PFSK-1 (cell line): ENCODE results near the gene PGBD5.

ENCODE experiments used
- FOXP2 ChIP-seq: optimal IDR thresholded peaks from 2 replicates; pipeline ENCODE3; 2011; ENCODE audit warnings: borderline replicate concordance, control low read depth, inconsistent platforms; ENCODE audit not compliant: insufficient read depth; ENCODE audit errors: extremely low read length, extremely low read depth
- POLR2AphosphoS5 ChIP-seq: IDR thresholded peaks from 2 replicates; pipeline ENCODE4 v1.6.1; 2012; ENCODE audit warnings: low read depth, mild to moderate bottlenecking, control low read depth, low read length, moderate library complexity
- REST ChIP-seq, 2 experiments: IDR thresholded peaks; 2 replicates each; pipeline versions ENCODE4 v1.6.1 to v1.8.0; 2011 to 2012; ENCODE audit warnings: low read depth in 2 of 2, low read length in 2 of 2, control low read depth in 1 of 2, inconsistent platforms in 1 of 2, mild to moderate bottlenecking in 1 of 2, moderate library complexity in 1 of 2; ENCODE audit not compliant: insufficient read depth in 1 of 2
- SIN3A ChIP-seq: IDR thresholded peaks from 2 replicates; pipeline ENCODE4 v1.6.1; 2012; ENCODE audit warnings: mild to moderate bottlenecking, low read length, moderate library complexity, borderline replicate concordance; ENCODE audit not compliant: insufficient read depth
- TAF1 ChIP-seq: IDR thresholded peaks from 2 replicates; pipeline ENCODE4 v1.6.1; 2012; ENCODE audit warnings: low read length, control low read depth, borderline replicate concordance; ENCODE audit not compliant: insufficient read depth

PGBD5 gene

GRCh38 chr1:230463326-230463725 is 37.2 kb upstream of the PGBD5 start:
- TF ChIP-seq SIN3A, result no peak
- no peak for TF ChIP-seq TAF1
- no peak for TF ChIP-seq POLR2AphosphoS5
- TF ChIP-seq REST (IDR thresholded peaks at IDR 0.05; ENCODE audit: insufficient read depth in 1 of 2, low read depth in 2 of 2, low read length in 2 of 2), result no peak
- TF ChIP-seq FOXP2, result no peak

GRCh38 chr1:230459465-230459864 is 33.3 kb upstream of the PGBD5 start:
- TF ChIP-seq FOXP2 (no peak), REST (IDR thresholded peaks at IDR 0.05; ENCODE audit: insufficient read depth in 1 of 2, low read depth in 2 of 2, low read length in 2 of 2) (no peak), SIN3A (no peak), POLR2AphosphoS5 (no peak), TAF1 (no peak)

GRCh38 chr1:230458509-230458908 is 32.4 kb upstream of the PGBD5 start:
- no peak for TF ChIP-seq REST (IDR thresholded peaks at IDR 0.05; ENCODE audit: insufficient read depth in 1 of 2, low read depth in 2 of 2, low read length in 2 of 2)
- TF ChIP-seq SIN3A, result no peak
- TF ChIP-seq POLR2AphosphoS5, result no peak
- TF ChIP-seq FOXP2, result no peak
- TF ChIP-seq TAF1, result no peak

GRCh38 chr1:230456478-230456877 is 30.3 kb upstream of the PGBD5 start:
- TF ChIP-seq SIN3A (no peak), TAF1 (no peak), POLR2AphosphoS5 (no peak), REST (IDR thresholded peaks at IDR 0.05; ENCODE audit: insufficient read depth in 1 of 2, low read depth in 2 of 2, low read length in 2 of 2) (no peak), FOXP2 (no peak)

- no peak for TF ChIP-seq POLR2AphosphoS5
- TF ChIP-seq REST (IDR thresholded peaks at IDR 0.05; ENCODE audit: insufficient read depth in 1 of 2, low read depth in 2 of 2, low read length in 2 of 2), result no peak
- TF ChIP-seq FOXP2, result no peak
- TF ChIP-seq TAF1, result no peak
- no peak for TF ChIP-seq SIN3A
Measured at GRCh38 chr1:230455291-230455690, 29.2 kb upstream of the PGBD5 start.
